ENCODE data around the gene RABL3.
"Not testable (repeated sequence)": the region's sequence is repeated elsewhere in the genome, so short reads cannot be mapped to it uniquely, and the experiment has no call there.

The RABL3 gene

DNA sequence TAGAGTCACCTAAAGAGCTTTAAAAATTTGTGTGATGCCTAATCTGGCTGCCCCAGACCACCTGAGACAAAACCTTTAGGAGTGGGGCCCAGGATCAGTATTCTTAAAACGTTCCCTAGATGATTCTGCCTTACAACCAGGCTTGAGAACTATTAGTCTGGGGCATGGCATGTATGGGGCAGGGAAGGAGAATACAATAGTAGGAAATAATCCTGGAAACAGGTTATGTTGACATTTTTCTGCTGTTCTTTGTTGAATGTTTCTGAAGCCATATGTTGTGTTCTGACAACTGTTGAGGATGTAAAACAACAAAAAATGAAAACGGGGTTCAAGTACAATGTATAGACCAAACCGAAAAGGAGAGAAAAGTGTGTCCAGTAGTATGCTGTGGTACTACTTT is 3.1 kb upstream of the RABL3 start:
- DNase-seq (ENCODE audit: low read depth in 2 of 2) = no peak

DNA sequence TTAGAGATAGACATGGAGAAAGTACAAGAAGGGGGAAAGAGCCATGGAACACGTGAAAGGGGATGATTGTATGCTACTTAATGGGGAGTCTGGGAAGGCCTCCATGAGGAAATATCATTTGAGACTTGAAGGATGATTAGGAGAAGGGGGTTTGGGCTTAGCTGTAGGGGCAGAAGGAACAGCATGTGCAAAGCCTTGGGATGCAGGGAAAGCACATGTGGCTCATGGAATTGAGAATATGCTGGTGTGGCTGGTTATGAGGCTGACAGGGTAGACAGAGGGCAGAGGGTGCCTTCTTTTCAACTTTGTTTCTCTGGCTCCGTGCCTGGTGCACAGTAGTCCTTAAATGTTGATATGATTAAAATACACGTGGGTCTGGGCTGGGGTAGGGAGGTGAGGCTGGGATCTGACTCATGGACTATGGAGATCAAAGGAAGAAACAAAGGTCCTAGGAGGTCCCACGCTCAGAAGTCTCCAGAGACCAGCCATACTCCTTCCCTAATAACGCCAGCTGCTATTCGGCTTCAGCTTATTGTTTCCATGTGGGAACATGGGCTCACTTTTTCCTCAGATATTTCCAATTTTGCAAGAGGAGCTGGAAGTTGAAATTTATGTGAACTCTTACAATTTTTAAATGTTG is 1.4 kb upstream of the RABL3 start:
- DNase-seq (ENCODE audit: low read depth in 2 of 2) = no peak

DNA sequence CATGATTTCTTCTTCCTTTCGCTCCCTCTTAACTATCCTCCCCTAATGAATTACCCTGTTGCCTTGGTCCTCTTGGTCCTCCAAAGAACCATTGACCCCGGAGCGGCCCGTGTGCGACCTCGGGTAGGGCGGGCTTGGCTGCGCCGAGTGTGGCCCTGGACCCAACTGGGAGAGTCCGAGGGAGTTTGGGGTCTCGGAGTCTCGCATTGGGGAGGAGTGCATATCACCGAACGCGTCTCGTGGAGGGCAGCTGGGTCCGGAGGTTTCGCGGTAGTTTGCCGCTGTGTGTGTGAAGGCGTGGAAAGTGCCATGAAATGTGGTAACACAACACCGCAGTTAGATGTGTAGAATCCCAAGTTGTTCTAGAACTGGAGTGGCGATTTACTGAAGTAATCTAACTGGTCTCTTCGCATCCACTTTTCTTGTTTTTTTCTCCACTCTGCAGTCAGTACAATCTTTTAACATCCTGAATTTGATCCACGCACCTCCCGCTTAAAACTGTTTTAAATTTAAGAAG is 591 bp upstream of the RABL3 start:
- DNase-seq (ENCODE audit: low read depth in 2 of 2) = no peak

DNA sequence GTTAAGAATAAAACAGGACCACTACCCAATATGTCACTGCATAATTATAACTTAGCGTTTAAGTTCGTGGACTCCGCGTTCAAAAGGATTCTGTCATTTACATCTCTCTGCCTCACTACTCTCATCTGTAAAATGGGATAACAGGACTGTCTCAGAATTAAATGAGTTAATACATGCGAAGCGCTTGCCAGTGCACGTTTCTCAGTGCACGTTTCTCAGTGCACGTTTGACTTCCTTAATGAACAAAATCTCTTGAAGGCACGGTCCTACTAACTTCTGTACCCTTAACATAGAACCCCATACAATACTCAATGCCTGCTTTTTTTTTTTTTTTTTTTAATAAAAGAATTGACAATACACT is 499 bp downstream of the RABL3 start:
- DNase-seq (ENCODE audit: low read depth in 2 of 2) = no peak

DNA sequence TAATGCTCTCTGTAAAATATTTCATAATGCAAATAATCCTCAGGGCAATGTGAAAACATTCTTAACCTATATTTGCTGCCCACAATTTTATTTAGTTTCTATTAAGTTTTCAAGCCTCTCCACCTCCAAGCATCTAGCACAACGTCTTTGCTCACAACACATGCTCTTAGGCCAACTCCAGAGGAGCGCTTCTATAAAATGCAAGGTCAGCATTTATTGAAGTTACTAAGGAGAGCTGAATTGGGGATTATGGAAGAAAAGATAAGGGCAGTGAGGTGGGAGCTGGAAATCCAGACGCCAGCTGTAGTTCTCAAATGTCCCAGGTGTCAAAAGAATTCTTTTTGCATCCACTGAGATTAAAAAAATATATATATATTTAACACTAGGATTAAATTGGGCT is 996 bp downstream of the RABL3 start:
- DNase-seq (ENCODE audit: low read depth in 2 of 2) = no peak

DNA sequence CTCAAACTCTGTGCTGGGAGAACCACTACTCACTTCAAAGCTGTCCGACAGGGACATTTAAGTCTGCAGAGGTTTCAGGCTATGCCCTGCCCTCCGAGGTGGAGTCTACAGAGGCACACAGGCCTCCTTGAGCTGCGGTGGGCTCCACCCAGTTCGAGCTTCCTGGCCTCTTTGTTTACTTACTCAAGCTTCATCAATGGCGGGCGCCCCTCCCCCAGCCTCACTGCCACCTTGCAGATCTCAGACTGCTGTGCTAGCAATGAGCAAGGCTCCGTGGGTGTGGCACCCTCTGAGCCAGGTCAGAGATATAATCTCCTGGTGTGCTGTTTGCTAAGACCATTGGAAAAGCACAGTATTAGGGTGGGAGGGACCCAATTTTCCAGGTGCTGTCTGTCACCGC is 4.3 kb downstream of the RABL3 start:
- not testable (repeated sequence) for DNase-seq (ENCODE audit: low read depth in 2 of 2)

DNA sequence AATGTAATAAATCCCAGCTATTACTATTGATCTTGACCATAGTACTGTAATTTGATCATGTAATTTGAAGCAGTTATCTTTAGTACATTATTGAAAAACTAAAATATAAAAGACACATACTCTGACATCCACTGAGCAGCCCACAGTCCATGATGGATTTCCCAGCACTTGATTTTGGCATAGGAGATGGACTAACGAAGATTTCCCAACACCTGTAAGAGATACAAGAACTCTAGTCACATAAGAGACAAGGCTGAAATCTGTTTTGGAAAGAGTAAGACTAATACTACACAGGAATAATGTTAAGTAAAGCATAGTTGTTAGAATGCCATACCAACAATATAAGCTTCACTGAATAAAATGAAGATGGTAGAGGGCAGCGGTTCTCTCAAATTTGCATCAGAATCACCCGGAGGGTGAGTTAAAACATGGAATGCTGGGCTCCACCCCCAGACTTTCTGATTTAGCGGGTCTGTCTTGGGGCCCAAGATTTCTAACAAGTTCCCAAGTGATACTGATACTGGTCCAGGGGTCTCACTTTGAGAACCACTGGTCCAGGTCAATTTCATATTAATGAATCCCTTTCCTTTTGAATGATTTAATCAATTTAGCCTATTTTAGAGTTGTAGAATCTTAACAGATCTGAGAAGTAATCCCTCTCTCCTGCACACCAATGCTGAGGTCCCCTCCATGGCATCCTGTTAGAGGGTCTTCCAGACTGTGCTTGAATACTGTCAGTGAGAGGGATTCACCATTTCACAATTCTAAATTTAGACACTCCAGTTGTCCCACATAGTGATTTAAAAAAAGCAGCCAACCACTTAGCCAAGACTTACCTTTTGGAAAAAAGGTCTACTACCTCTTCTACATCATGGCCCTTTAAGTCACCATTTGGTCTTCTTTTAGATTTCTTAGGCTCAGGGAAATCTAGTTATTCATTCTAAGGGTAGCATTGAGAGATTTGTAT is 11.5 kb downstream of the RABL3 start:
- no peak for DNase-seq (ENCODE audit: low read depth in 2 of 2)

DNA sequence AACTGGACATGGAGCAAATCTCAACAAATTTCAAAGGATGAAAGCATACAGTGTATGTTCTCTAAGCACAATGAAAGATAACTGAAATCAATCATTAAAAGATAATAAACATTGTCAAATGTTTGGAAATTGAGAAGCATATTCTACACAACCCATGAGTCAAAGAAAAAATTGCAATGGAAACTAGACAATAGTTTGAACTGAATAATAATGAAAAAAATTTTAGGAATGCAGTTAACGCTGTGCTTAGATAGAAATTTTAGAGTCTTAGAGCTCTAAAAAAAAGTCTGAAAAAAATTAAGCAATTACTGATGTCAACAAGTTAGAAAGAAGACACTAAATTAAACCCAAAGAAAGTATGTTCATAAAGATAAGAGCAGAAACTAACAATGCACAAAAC is 15.5 kb downstream of the RABL3 start:
- no peak for DNase-seq (ENCODE audit: low read depth in 2 of 2)

DNA sequence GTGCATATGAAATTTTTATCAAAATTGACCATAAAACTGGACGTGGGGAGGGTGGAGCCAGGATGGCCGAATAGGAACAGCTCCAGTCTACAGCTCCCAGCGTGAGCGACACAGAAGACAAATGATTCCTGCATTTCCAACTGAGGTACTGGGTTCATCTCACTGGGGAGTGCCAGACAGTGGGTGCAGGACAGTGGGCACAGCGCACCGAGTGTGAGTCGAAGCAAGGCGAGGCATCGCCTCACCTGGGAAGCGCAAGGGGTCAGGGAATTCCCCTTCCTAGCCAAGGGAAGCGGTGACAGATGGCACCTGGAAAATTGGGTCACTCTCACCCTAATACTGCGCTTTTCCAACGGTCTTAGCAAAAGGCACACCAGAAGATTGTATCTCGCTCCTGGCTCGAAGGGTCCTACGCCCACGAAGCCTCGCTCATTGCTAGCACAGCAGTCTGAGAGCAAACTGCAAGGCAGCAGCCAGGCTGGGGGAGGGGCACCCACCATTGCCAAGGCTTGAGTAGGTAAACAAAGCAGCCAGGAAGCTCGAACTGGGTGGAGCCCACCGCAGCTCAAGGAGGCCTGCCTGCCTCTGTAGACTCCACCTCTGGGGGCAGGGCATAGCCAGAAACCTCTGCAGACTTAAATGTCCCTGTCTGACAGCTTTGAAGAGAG is 23.0 kb downstream of the RABL3 start:
- DNase-seq (ENCODE audit: low read depth in 2 of 2) = peak; percentile 52 to 66

DNA sequence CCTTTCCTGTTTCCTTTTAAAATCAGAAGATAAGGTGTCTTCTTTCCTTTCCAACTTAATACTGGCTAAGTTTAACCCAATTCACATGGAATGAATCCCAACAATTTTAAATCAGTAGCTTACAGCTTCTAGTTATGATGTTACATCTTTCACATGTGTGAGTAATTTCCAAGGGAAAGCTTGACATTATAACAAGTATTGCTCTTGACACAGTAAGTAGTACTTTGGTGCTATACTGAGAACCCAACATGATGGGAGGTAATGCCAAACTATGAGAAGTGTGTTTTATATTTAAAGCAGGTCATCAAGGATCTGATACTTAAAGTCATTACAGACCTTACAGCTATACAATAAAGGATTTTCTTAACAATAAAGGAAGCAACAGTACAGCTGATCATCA is 29.1 kb downstream of the RABL3 start:
- DNase-seq (ENCODE audit: low read depth in 2 of 2) = no peak

DNA sequence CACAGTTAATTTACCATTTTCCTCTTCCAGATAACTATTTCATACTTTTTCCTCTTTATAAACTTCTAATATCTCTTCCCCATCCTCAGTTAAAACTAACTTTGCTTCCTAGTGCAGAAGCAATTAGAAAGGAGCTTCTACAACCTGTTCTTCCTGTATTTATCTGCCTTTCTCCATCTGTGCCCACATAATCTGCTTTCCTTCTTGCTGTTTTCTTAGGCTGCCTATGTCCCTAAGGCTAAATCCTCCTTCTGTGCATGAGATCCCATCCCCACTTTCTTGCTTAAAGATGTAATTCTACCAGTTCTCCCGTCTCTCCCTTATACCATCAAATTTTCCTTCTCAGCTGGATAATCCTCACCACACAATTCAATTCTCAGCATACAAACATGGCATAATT is 31.9 kb downstream of the RABL3 start:
- DNase-seq (ENCODE audit: low read depth in 2 of 2) = no peak

DNA sequence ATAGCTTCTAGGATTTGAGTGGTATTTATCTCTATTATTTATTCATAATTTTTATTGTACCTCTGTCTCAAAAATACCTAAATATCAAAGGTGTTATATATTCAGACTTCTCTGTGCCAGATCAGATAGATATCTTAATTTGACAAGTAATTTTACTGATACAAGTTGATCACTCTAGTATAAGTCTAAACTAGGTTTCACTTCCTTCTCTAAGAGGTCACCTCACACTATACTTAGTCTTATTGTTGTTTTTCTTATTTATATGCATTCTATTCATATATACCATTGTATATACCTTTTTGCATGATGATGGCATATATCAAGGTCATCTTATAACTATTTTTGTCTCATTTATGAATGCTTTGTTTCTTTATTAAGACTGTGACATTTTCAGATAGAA is 33.9 kb downstream of the RABL3 start:
- DNase-seq (ENCODE audit: low read depth in 2 of 2) = no peak

DNA sequence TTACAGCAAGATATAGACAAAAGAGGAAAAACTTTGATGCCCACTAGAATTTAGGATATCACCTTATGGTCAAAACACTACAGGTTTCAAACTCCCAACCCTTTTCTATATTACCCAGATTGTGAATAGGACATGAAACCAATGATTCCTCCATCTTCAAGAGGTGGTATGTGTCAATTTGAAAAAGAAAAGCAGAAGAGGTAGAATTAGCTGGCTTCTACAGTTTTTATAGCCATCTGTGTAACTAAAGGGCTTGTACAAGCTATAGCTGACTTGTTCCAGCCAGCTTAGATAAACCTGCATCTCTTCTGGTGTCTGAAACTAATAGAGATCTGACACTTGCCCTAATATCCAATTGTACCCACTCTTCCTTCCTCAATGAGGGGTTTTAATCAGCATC is 35.4 kb downstream of the RABL3 start:
- no peak for DNase-seq (ENCODE audit: low read depth in 2 of 2)

DNA sequence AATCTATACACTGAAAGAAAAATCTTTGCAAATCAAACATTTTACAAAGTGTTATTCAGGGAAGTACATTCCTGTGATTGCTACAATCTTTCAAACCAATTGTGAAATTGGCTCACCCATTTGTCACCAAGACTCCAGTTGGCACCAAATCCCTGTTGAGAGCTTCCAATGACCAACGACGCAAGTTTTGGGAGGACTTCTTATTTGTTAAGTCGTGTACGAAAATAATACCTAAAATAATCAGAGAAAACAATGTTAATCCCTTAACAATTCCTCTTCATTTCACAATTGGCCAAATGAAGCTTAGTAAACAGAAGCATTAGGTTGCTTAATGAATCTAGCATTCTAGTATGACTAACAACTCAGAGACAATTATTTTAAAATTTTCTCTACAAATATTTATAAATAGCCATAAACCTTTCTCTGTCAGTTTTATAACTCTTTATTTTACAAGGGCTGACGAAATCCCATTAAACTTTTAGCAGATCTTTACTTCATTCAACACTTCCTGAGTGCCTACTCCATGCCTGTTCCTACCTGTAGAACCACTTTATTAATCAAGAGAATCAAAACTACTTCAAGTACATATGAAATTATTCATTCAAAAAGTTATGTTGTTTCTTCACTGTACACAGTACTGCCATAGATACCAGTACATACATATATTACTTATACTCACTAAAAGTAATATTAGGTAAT is 36.3 kb downstream of the RABL3 start:
- DNase-seq (ENCODE audit: low read depth in 2 of 2) = no peak

DNA sequence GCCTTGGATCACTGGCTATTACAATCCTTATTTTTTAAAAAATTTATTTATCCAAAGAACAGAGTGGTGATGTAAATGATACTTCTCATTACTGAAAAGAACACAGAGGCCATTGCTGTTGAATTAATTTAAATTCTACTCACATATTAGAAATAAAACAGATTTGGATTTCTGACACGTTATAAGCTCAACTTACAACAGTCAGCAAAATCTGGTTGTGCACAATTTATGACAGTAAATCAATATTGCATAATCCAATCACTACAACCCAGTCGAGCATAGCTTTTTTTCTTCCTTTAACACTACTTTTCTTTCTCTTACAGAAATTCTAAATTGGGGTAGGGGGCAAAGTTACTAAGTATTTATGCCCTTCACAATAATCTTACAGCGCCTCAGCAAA is 43.0 kb downstream of the RABL3 start:
- DNase-seq (ENCODE audit: low read depth in 2 of 2) = no peak

DNA sequence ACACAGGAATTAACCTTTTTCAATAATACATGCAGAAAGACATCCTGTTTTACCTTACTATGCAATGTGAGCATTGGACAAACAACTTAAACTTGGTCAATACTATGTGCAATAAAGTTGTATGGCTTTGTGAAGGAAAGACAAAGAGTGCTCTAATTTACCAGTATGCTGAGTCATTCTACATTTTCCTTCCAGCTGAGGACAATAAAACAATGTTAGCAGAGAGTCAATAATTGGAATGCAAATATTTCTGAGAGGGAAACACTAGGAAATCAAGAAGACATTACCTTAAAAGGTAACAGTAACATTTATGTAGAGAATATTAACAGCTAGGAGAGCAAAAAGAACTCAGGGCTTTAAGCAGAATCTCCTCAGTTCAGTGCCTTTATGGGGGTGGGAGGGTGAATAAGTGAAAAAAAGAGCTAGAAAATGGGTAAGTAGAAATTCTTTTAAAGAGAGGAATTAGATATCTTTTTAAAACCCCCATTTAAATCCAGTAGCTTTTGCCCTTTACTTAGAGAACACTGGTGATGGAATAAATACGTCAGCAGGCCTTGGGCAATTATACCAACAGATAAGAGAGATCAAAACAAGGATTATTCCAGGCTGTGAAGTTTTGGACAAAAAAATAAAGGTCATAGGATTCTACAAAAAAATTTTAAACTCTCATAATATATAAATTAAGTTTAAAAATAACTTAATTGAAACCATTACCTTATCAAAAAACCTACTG is 48.7 kb downstream of the RABL3 start:
- DNase-seq (ENCODE audit: low read depth in 2 of 2) = no peak

DNA sequence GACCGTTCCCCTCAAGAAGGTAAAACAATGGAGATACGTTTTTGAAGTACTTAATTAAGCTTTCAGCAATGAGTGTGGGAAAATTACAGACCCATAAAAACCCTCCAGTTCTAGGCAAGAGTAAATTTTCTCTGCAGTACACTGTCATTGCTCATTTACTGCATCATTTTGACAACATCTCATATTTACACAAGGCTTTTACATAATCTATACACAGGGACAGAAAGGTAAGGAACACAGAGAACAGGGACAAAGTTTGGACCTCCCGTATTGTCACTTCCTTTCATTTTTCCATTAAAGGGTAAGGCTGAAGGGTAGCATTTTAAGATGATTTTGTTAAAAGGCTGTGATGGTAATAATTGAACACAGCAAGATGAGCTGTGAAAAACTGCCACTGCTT is 52.9 kb downstream of the RABL3 start:
- no peak for DNase-seq (ENCODE audit: low read depth in 2 of 2)

DNA sequence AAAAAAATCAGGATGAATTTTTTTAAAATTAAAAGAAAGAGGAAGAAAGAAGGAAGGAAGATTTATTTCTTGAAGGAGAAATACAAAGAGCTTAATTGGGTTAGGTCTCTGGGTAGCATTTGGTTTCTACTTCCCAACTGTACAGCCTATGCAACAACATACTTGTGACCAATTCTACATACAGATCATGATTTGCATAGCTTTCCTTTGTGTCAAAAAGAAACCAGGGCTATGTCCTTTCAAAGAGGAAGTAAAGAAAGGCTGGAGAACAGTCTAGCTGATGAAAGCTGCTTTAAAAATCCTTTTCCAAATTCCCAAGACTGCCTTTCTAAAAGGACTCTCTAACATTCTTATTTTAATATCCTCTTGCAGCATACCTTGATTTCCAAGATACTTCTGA is 54.2 kb downstream of the RABL3 start:
- no peak for DNase-seq (ENCODE audit: low read depth in 2 of 2)

DNA sequence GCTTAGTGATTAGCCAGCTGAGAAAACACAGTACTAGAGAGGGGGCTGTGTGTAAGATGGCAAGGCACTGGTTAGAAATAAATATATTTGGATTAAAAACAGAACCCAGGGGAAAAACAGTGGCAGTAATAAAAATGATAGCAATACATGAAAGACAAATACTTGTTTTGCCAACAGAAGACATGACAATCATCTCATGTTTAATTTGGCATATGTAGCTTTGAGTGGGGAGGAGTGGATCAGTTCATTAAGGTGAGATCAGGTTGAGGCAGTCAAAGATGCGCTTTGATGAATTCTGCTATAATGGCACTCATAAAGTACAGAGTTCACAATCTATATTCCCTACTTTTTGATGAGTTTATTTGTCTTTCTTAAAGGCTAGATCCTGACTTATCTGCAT is 56.9 kb downstream of the RABL3 start:
- DNase-seq (ENCODE audit: low read depth in 2 of 2) = no peak

DNA sequence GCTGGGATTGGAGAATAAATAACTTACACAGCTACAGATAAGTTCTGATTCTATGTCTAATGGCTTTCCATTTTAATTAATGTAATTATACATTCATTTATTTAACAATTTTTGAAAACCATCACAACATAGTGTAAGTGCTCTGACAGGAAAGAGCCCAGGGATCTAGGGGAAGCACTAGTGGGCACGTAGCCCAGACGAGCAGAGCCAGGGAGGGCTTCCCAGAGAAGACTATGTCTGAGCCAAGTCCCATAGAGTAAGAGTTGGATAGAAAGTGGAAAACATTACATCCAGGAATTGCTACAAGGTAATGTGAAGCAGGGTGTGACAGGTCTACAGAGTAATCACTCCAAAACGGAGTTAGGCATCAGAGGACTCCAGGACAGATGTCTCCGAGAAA is 57.4 kb downstream of the RABL3 start:
- DNase-seq (ENCODE audit: low read depth in 2 of 2) = no peak

DNA sequence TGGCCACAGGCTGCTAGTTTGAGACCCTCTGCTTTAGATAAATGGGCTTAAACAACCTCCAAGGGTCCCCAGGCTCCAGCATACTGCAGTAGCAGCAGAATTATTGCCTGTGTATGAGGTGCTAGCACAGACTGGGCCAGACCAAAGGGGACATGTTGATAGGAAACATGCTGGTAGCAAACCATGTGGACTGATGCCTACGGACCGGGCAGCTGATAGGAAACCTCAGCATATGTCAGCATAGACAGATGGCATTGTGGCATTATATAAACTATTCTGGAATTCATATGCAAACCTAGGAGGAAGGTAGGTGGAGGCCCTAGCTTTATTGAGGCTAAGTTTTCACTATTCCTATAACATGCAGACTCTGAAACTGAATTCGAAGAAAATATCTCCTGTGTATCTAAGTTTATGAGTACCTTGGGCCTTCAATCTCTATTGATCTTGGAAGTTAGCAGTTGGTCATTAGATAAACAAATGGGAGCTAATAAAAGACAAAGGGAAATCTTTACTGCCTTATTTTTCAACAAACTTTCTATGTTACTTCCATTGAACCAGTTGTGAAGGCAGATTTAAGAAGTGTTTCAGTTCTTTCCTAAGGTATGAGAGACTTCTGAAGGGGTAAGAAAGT is 58.5 kb downstream of the RABL3 start:
- DNase-seq (ENCODE audit: low read depth in 2 of 2) = no peak
